GM12878 (cell line): Measurements from ENCODE around the gene PSMB8. TPM values are rescaled to one million over a fixed set of nuclear protein-coding genes. Genes with fewer than 3 reads are reported as not detected.

ENCODE experiments used
- ATAC-seq: fragments of 200-7000 bp; cut with Tn5 transposase; 3 replicates; pipeline ENCODE4 v1.9.1; 2020; ENCODE audit warnings: mild to moderate bottlenecking, moderate library complexity
- BruUV-seq: library from RNA; stranded (reverse); fragments of 400-500 nt; replicated peaks from 2 replicates; lab custom pipeline; 2021; lab: Mats Ljungman, UMichigan
- CTCF ChIA-PET: fragments of 300-600 bp; sonication (Branson Sonifier 250); formaldehyde crosslinking; extraction: SDS; loops from one replicate; lab custom pipeline; 2021; ENCODE audit warnings: inconsistent platforms; lab: Yijun Ruan, JAX
- POLR2A ChIA-PET: fragments of 350-600 bp; formaldehyde crosslinking; extraction: SDS; loops from one replicate; lab custom pipeline; 2021; ENCODE audit warnings: inconsistent platforms; lab: Charles Lee
- RAD21 ChIA-PET: fragments of 300-600 bp; sonication (Branson Sonifier 250); formaldehyde crosslinking; loops from one replicate; lab custom pipeline; 2023; ENCODE audit warnings: antibody characterized with exemption; ENCODE audit not compliant: unreplicated experiment; lab: Charles Lee
- SMC1A ChIA-PET: fragments of 300-600 bp; sonication (Branson Sonifier 250); formaldehyde crosslinking; loops from one replicate; lab custom pipeline; 2023; ENCODE audit not compliant: unreplicated experiment, uncharacterized antibody; lab: Charles Lee
- DNase-seq: peaks from one replicate; pipeline ENCODE4 v3.0.0-alpha.2; 2011; ENCODE audit warnings: low read depth, low spot score
- FAIRE-seq: peaks from 3 replicates; lab custom pipeline; 2011; peaks lifted over from hg19 to GRCh38; lab: Jason Lieb, UNC
- H2AFZ ChIP-seq: 2 replicates; pipeline ENCODE4 v1.6.0; 2011; ENCODE audit warnings: low read depth, low read length, control low read depth; ENCODE audit not compliant: control insufficient read depth
- H3K27ac ChIP-seq: 2 replicates; pipeline ENCODE4 v1.5.1; 2011; ENCODE audit warnings: control low read depth; ENCODE audit not compliant: control insufficient read depth, insufficient read depth
- H3K27me3 ChIP-seq, 2 experiments: replicated peaks in 1 of 2; 2 replicates each; pipeline versions ENCODE4 v1.6.0 to v1.6.1; 2011; ENCODE audit warnings: low read length in 1 of 2; ENCODE audit not compliant: control insufficient read depth in 2 of 2, insufficient read depth in 2 of 2
- H3K36me3 ChIP-seq, 2 experiments: 2 replicates each; pipeline ENCODE4 v1.5.1; 2011; ENCODE audit warnings: low read length in 1 of 2; ENCODE audit not compliant: control insufficient read depth in 2 of 2, insufficient read depth in 2 of 2
- H3K4me1 ChIP-seq: 2 replicates; pipeline ENCODE4 v1.6.1; 2011; ENCODE audit warnings: mild to moderate bottlenecking, low read length, moderate library complexity, mixed read lengths; ENCODE audit not compliant: control insufficient read depth, insufficient read depth
- H3K4me2 ChIP-seq: 2 replicates; pipeline ENCODE4 v1.6.0; 2011; ENCODE audit warnings: control low read depth; ENCODE audit not compliant: control insufficient read depth, insufficient read depth
- H3K4me3 ChIP-seq: fragments of 200-600 bp; sonication (generic); 2 replicates; pipeline ENCODE4 v1.5.1; 2016
- H3K79me2 ChIP-seq: 2 replicates; pipeline ENCODE4 v1.6.0; 2011; ENCODE audit warnings: low read length; ENCODE audit not compliant: control insufficient read depth, insufficient read depth
- H3K9ac ChIP-seq: 2 replicates; pipeline ENCODE4 v1.8.0; 2011; ENCODE audit warnings: low read length, control low read depth, mixed read lengths; ENCODE audit not compliant: control insufficient read depth, insufficient read depth
- H3K9me3 ChIP-seq: replicated peaks from 3 replicates; pipeline ENCODE4 v1.5.1; 2011; ENCODE audit warnings: mild to moderate bottlenecking, low read length; ENCODE audit not compliant: control insufficient read depth, insufficient read depth
- H4K20me1 ChIP-seq: 2 replicates; pipeline ENCODE4 v1.6.0; 2011; ENCODE audit not compliant: control insufficient read depth, insufficient read depth
- CBFB ChIP-seq: IDR thresholded peaks from 2 replicates; pipeline ENCODE4 v1.6.1; 2016; ENCODE audit warnings: antibody characterized with exemption, low read depth
- CBX3 ChIP-seq: fragments of 200-600 bp; sonication (generic); IDR thresholded peaks from 2 replicates; pipeline ENCODE4 v1.6.1; 2016; ENCODE audit warnings: low read depth, borderline replicate concordance
- JUND ChIP-seq: IDR thresholded peaks from 2 replicates; pipeline ENCODE4 v1.6.1; 2012; ENCODE audit warnings: low read depth, mild to moderate bottlenecking, low read length, improper control_type of control experiment, moderate library complexity
- MYC ChIP-seq: IDR thresholded peaks from 2 replicates; pipeline ENCODE4 v1.6.1; 2011; ENCODE audit warnings: mild to moderate bottlenecking, low read length, moderate library complexity, inconsistent platforms; ENCODE audit not compliant: insufficient read depth, insufficient replicate concordance, insufficient read length, severe bottlenecking
- NR2C2 ChIP-seq: IDR thresholded peaks from 2 replicates; pipeline ENCODE4 v1.6.1; 2011; ENCODE audit warnings: borderline replicate concordance, low read depth; ENCODE audit not compliant: control insufficient read depth, insufficient read length
- RUNX3 ChIP-seq: IDR thresholded peaks from 2 replicates; pipeline ENCODE4 v1.6.1; 2012; ENCODE audit warnings: low read length, inconsistent platforms
- ZNF24 ChIP-seq: fragments of 450-650 bp; IDR thresholded peaks from 2 replicates; pipeline ENCODE4 v1.6.1; 2017; ENCODE audit warnings: antibody characterized with exemption, mild to moderate bottlenecking
- WGBS: methylation state at CpG from one replicate; pipeline ENCODE4 v1.1.6; 2016; ENCODE audit warnings: low lambda C conversion rate; ENCODE audit not compliant: insufficient replicate concordance, insufficient coverage; ENCODE audit errors: missing lambda C conversion rate; 5-methylcytosine and 5-hydroxymethylcytosine counted together
- in situ Hi-C: fragments of 300-500 bp; cut with MboI; formaldehyde crosslinking; loops from 9 replicates; pipeline ENCODE4 v1.14.3; 2018; ENCODE audit warnings: mixed read lengths
- intact Hi-C: fragments of 100-400 bp; cut with micrococcal nuclease; formaldehyde crosslinking; loops from one replicate; pipeline ENCODE4 v1.14.2; 2022; ENCODE audit not compliant: unreplicated experiment
- polyA plus RNA-seq, 11 experiments: library from polyadenylated mRNA; depleted of rRNA in 4 of 11; unstranded in 6 of 11; stranded (reverse) in 5 of 11; fragments of >200 nt; fragmentation: Nextera tagmentation in 4 of 11; fragmentation: Illumina TruSeq in 1 of 11; extraction: Ambion mirVana in 4 of 11; extraction: Trizol in 1 of 11; gene quantifications; 1 replicate in 1 of 11; 2 replicates in 10 of 11; pipeline versions ENCODE4 v1.2.1 to v1.2.3, GENCODE V29; 2011 to 2016; ENCODE audit warnings: inconsistent platforms in 2 of 11, missing spikeins in 2 of 11, low read depth in 1 of 11
- total RNA-seq, 4 experiments: library from RNA; depleted of rRNA in 3 of 4; stranded (reverse); fragments of >200 nt in 3 of 4; fragmentation: Illumina TruSeq in 1 of 4; extraction: Trizol in 1 of 4; gene quantifications; 2 replicates each; pipeline versions ENCODE4 v1.2.1 to v1.2.3, GENCODE V29; 2013 to 2021
- TF ChIP-seq, protein P1 (sequence below): fragments of 450-650 bp; IDR thresholded peaks from 2 replicates; pipeline ENCODE4 v1.6.1; 2017; ENCODE audit warnings: antibody characterized with exemption, mild to moderate bottlenecking, moderate library complexity

PSMB8 gene
- total and polyA plus RNA-seq, 10 of the 15 experiments (the other 5 are each of a cell fraction or from before 2014, with no cell fraction given), result 304 to 557 (median 379) TPM

DNA sequence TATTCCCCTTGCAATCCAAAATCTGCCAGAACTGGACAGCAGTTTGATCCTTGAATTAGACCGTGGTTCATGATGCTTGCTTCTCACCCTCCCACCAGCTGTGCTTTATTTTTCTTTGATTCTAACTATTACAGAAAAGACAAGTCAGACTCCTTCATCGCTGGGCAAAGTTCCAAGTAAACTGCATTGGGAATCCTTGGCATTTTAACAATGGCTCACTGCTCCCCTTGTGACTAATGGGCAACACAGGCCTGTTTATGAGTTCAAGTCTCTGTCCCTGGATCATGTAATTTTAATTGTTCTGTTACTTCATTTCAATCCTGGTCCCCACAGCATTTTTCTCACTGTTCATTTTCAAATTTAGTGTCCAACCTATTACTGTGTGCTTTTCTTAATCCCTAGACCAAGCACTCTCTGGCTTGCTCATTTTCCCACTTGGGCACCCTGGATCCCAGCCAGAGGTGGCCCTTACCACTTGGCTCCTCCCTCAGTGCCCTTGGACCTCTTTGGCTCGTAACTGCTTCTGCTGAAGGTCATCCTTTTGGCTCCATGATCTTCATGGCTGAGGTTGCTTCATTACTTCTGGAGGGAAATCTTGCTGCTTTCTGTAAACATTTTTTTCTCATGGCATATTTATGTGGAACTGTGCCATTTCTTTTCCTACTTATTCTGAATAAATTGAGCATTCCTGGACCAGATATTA, 43.0 kb upstream of the PSMB8 start:
- Histone ChIP-seq H3K27ac (no peak overlapping the region), H3K4me2 (no peak overlapping the region), H4K20me1 (no peaks in the 10 kb centered on the region), H3K4me1 (no peaks in the 10 kb centered on the region), H3K36me3 (no peaks in the 10 kb centered on the region), H3K9me3 (no peaks in the 10 kb centered on the region), H3K79me2 (no peaks in the 10 kb centered on the region), H3K4me3 (no peak overlapping the region), H3K9ac (no peak overlapping the region), H2AFZ (no peak overlapping the region), H3K27me3 (no peaks in the 10 kb centered on the region; a peak in 1 of 4 replicates)
- 67% methylated on average over 3 of the region's 3 CpGs for WGBS
- FAIRE-seq (no peak), DNase-seq (no peak), ATAC-seq (no peak)
- CTCF ChIA-PET, result interaction anchor here (0.9 to 12.7 kb wide), 22 partner anchors 10 to 361 kb away, joined by 3 to 260 read pairs (median 6); partner anchors contain the start of genes BRD2, HLA-DMA, HLA-DMB and TAP2
- intact Hi-C loops, result loop anchor here (10.0 kb wide), 1 partner anchor 198 kb away; no protein-coding TSS in a partner anchor
- no TSS peak for BruUV-seq
- SMC1A ChIA-PET, result interaction anchor here (0.9 to 13.8 kb wide), 22 partner anchors 20 to 361 kb away, joined by 3 to 184 read pairs (median 5); partner anchors contain the start of genes BRD2, HLA-DMA and TAP2
- no peak for TF ChIP-seq CBFB
- TF ChIP-seq, protein P1, sequence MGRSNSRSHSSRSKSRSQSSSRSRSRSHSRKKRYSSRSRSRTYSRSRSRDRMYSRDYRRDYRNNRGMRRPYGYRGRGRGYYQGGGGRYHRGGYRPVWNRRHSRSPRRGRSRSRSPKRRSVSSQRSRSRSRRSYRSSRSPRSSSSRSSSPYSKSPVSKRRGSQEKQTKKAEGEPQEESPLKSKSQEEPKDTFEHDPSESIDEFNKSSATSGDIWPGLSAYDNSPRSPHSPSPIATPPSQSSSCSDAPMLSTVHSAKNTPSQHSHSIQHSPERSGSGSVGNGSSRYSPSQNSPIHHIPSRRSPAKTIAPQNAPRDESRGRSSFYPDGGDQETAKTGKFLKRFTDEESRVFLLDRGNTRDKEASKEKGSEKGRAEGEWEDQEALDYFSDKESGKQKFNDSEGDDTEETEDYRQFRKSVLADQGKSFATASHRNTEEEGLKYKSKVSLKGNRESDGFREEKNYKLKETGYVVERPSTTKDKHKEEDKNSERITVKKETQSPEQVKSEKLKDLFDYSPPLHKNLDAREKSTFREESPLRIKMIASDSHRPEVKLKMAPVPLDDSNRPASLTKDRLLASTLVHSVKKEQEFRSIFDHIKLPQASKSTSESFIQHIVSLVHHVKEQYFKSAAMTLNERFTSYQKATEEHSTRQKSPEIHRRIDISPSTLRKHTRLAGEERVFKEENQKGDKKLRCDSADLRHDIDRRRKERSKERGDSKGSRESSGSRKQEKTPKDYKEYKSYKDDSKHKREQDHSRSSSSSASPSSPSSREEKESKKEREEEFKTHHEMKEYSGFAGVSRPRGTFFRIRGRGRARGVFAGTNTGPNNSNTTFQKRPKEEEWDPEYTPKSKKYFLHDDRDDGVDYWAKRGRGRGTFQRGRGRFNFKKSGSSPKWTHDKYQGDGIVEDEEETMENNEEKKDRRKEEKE, result no peak
- TF ChIP-seq RUNX3, result no peak
- no peak for TF ChIP-seq ZNF24
- no peak for TF ChIP-seq MYC
- TF ChIP-seq NR2C2, result no peak
- TF ChIP-seq CBX3, result no peak
- no peak for TF ChIP-seq JUND
- RAD21 ChIA-PET, result interaction anchor here (1.0 to 6.5 kb wide), 14 partner anchors 8 to 128 kb away, joined by 3 to 104 read pairs (median 8); partner anchors contain the start of genes HLA-DMA, HLA-DMB and TAP2
- in situ Hi-C loops, result loop anchor here (5.0 kb wide), 1 partner anchor 100 kb away; no protein-coding TSS in a partner anchor
- POLR2A ChIA-PET, result interaction anchor here (1.2 to 1.7 kb wide), 4 partner anchors 67 to 97 kb away, joined by 3 to 8 read pairs (median 4); partner anchors contain the start of genes BRD2 and HLA-DMA
